GM12891 (cell line): ENCODE results near the gene MAD1L1.
A peak's percentile ranks its signal among the peaks of the same experiment; 100 is the strongest.
"Not testable (repeated sequence)": the region's sequence is repeated elsewhere in the genome, so short reads cannot be mapped to it uniquely, and the experiment has no call there.

Source experiments
- DNase-seq: peaks from one replicate; pipeline ENCODE4 v3.0.0; 2011; ENCODE audit warnings: low spot score; ENCODE audit not compliant: insufficient read length
- FAIRE-seq: peaks from 2 replicates; lab custom pipeline; 2011; peaks lifted over from hg19 to GRCh38; lab: Jason Lieb, UNC
- PAX5 ChIP-seq: IDR thresholded peaks from 2 replicates; pipeline ENCODE4 v1.6.1; 2011; ENCODE audit warnings: low read length, moderate library complexity, mild to moderate bottlenecking; ENCODE audit not compliant: insufficient read depth, severe bottlenecking
- POLR2A ChIP-seq: IDR thresholded peaks from 2 replicates; pipeline ENCODE4 v1.6.1; 2011; ENCODE audit warnings: low read depth, low read length, control low read depth
- POLR2AphosphoS5 ChIP-seq: IDR thresholded peaks from 2 replicates; pipeline ENCODE4 v1.6.1; 2011; ENCODE audit warnings: low read depth, low read length, control low read depth
- POU2F2 ChIP-seq: IDR thresholded peaks from 2 replicates; pipeline ENCODE4 v1.6.1; 2011; ENCODE audit warnings: low read depth, mild to moderate bottlenecking, control low read depth, low read length, moderate library complexity
- SPI1 ChIP-seq: IDR thresholded peaks from 2 replicates; pipeline ENCODE4 v1.6.1; 2011; ENCODE audit warnings: low read depth, low read length, control low read depth
- TAF1 ChIP-seq: IDR thresholded peaks from 2 replicates; pipeline ENCODE4 v1.6.1; 2011; ENCODE audit warnings: low read depth, low read length, control low read depth

Gene MAD1L1

GRCh38 chr7:1997537-1998076, 235.1 kb downstream of the MAD1L1 start:
- DNase-seq (no peak), FAIRE-seq (no peak)
- TF ChIP-seq TAF1 (no peak), POLR2A (no peak), PAX5 (no peak), POU2F2 (no peak), POLR2AphosphoS5 (no peak), SPI1 (no peak)

DNA sequence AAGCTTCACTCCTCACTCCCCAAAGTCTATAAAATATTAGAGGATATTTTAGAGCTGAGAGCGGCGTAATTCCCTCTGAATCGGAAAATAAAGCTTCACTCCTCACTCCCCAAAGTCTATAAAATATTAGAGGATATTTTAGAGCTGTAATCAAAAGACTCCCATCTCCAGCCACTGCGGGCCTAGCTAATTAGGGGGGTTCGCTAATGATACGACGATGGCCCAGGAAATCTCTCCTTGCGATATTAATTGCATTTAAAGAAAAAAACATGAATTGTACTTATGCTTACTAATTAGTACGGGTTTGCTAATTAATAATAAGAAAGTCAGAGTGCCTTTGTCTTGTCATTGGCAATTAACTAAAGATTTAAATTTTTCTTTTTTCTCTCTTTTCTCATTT, 235.9 kb downstream of the MAD1L1 start:
- DNase-seq (no peak), FAIRE-seq (no peak)
- TF ChIP-seq SPI1: no peak
- no peak for TF ChIP-seq TAF1

DNA sequence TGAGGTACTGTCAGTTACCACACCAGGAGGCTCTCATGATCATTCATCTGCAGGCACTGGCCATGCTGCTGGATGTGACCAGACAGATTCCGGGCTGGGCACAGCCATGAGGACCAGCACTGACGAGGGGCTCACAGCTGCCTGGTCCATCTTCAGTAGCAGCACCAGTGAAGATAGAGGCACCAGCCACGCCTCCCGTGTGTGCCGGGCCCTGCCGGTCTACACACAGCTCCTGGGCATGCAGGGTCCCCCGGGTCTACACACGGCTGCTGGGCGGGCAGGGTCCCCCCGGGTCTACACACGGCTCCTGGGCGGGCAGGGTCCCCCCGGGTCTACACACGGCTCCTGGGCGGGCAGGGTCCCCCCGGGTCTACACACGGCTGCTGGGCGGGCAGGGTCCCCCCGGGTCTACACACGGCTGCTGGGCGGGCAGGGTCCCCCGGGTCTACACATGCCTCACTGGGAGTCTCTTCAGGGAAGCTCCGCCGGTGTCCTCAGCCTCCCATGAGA, 236.8 kb downstream of the MAD1L1 start:
- not testable (repeated sequence) for FAIRE-seq, DNase-seq

- DNase-seq: no peak
- no peak for TF ChIP-seq POLR2AphosphoS5
- no peak for FAIRE-seq
These were observed 237.3 kb downstream of the MAD1L1 start for GRCh38 chr7:1995426-1995825.

- FAIRE-seq: no peak
These were observed 237.8 kb downstream of the MAD1L1 start for GRCh38 chr7:1994931-1995330.

DNA sequence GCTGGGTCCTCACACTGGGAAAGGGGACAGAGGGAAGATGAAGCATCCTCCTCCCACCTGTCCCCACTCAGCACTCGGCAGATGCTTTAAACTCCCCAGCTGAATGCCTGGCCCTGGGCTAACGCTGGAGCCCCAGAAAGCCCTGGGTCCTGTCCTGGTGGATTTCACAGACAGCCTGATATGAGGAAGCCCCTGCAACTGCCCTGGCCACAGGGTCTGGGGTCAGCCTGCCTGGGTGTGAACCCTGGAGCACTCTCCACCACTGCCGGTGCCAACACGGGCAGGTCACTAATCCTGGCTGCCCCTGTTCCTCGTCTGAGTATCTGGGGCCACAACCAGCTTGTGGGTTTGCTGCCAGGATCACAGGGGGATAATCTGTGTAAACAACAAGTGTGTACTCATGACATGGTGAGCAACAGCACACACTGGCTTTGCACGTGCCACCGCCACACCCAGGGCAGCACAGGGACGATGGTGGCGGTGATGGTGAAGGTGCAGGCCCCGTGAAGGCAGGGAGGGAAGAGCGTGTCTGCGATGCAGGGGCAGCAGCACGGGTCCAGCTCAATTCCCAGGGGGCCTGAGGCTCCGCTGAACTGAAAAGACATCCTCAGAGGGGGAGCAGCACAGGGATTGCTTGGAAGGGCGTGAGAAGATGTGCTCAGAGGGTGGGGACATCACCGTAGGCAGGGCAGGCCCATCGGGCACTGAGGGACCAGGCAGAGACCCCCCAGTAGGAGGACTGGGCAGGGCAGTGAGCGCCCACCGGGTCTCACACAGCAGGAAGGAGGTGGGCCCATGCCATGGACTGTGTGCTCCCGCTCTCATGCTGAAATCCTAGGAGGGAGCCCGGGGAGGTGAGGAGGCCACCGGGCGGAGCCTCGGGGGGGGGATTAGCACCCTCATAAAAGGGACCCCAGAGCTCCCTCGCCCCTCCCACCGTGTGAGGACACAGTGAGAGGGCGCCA, 238.7 kb downstream of the MAD1L1 start:
- FAIRE-seq (peak; percentile 56), DNase-seq (no peak)
- TF ChIP-seq POLR2AphosphoS5: no peak
- no peak for TF ChIP-seq PAX5
- no peak for TF ChIP-seq POU2F2
- TF ChIP-seq POLR2A: no peak
- no peak for TF ChIP-seq TAF1
- no peak for TF ChIP-seq SPI1

More at GRCh38 chr7:1994931-1995330, 237.8 kb downstream of the MAD1L1 start:
- TF ChIP-seq TAF1 (no peak), POU2F2 (no peak), SPI1 (no peak), PAX5 (no peak), POLR2AphosphoS5 (no peak), POLR2A (no peak)
- no peak for DNase-seq

DNA sequence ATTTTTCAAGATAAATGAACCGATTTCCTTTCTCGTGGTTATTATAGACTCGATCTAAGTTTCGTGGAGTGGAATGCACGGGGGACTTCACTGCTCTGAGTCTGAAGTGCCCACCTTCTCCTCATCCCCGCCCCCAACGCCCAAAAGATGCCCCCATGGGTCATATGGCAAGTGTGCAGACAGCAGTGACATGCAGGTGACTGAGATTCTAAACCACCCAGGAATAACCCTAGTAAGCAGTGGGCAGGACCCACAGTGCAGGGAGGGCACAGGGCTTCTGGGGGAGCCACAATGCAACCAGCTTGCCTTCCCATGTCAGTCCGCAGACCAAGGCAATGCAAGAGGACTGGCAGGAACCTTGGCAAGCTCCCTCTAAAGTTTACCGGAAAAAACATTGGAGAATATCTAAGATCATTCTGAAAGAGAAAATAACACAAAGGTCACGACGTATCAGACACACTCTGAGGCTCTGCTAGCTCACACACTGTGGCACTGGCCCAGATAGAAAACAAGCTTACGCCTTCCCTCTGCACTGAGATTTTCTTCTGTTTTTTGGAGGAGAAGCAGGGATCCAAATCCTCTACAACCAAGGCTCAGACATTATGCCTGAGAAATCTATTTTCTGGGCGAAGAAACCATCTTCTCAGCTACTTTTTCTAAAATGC, 239.6 kb downstream of the MAD1L1 start:
- FAIRE-seq (no peak), DNase-seq (no peak)
- no peak for TF ChIP-seq POLR2A
- TF ChIP-seq POU2F2: no peak
- TF ChIP-seq TAF1: no peak
- TF ChIP-seq PAX5: no peak
- no peak for TF ChIP-seq POLR2AphosphoS5
- no peak for TF ChIP-seq SPI1

GRCh38 chr7:1992554-1992953, 240.2 kb downstream of the MAD1L1 start:
- FAIRE-seq (no peak), DNase-seq (no peak)
- TF ChIP-seq PAX5 (no peak), SPI1 (no peak), POLR2AphosphoS5 (no peak), POU2F2 (no peak), POLR2A (no peak), TAF1 (no peak)

DNA sequence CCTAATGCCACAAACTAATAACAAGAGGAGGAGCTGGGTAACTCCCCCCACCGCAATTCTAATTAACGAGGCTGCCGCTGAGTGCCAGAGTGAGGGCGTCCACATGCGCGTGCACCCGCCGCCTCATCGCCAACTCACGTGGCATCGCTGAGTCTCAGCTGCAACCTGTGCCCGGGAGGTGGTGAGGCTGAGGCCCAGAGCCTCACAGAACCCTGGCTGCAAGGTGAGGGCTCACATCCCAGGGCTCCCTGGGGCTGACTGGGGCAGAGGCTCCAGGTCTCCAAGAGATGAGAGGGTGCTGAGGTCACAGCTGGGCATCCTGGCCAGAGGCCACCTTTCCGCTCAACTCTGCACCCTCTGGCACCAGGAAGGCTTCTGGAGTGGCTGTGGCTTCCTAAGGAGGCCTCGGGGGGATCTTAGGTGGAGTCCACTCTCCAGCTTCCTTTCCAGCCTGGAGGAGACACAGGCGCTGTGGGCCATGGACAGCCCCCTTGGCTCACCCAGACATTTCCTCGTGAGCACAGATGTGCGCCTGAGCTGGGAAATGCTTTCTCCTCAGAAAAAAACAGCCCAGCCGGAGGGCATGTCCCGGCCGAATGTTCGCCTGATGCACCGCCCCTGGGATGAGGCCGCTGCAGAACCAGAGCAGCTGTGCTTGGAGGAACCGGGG, 242.6 kb downstream of the MAD1L1 start:
- FAIRE-seq (no peak), DNase-seq (no peak)
- no peak for TF ChIP-seq POLR2AphosphoS5
- no peak for TF ChIP-seq PAX5
- no peak for TF ChIP-seq TAF1
- no peak for TF ChIP-seq POLR2A
- no peak for TF ChIP-seq SPI1
- TF ChIP-seq POU2F2: no peak
